Measurements from ENCODE around the gene ZNF133. TPM values are rescaled to one million over a fixed set of nuclear protein-coding genes. Genes with fewer than 3 reads are reported as not detected.
"Not testable (repeated sequence)": the region's sequence is repeated elsewhere in the genome, so short reads cannot be mapped to it uniquely, and the experiment has no call there.

The ZNF133 gene
- total and polyA plus RNA-seq, 2 donors (not counting 1 experiment from before 2014, with no cell fraction given), result 13.7 to 14.9 TPM

DNA sequence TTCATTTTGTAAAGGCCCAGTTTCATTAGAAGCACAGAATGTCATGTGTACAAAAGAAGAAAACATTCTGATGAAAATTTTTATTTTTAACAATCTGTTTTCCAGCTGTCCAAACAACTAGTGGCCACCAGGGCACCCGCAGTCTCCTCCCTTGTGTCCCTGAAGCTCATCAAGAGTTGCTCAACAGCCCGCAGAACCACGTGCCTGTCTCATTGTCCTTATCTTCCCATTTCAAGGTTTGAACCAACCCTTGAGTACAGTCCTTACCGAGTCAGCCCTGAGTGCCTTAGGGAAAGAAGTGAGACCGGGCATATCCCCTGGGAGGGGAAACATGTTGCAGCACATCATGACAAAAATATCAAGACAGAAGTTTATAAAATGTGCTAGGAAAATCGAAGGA, 15.9 kb upstream of the ZNF133 start:
- Histone ChIP-seq H4K20me1 (ENCODE audit: control insufficient read depth, insufficient read depth, low read length, poor library complexity, severe bottlenecking) (no peaks in the 10 kb centered on the region), H3K4me2 (replicated peaks; ENCODE audit: low read depth, low read length, poor library complexity, severe bottlenecking) (no peak overlapping the region), H2AFZ (ENCODE audit: insufficient read depth, low read depth, low read length, poor library complexity, severe bottlenecking) (no peak overlapping the region), H3K36me3 (replicated peaks in 1 of 2; ENCODE audit: control extremely low read depth in 1 of 2, control insufficient read depth in 1 of 2, extremely low read depth in 1 of 2, insufficient read depth in 2 of 2, low read length in 1 of 2) (no peaks in the 10 kb centered on the region), H3K27ac (ENCODE audit: low read length in 2 of 2) (no peak overlapping the region), H3K9me3 (ENCODE audit: control extremely low read depth in 1 of 3, control insufficient read depth in 2 of 3, insufficient read depth in 1 of 3, low read length in 2 of 3) (no peaks in the 10 kb centered on the region), H3K27me3 (replicated peaks in 1 of 4; ENCODE audit: control extremely low read depth in 1 of 4, control insufficient read depth in 3 of 4, insufficient read depth in 4 of 4, low read length in 3 of 4) (peaks cover 0 to 18% (median 8%) of the 10 kb centered on the region in 4 experiments), H3K9ac (ENCODE audit: low read length) (no peak overlapping the region), H3K4me3 (ENCODE audit: control extremely low read depth in 1 of 5, extremely low read depth in 1 of 5, insufficient read depth in 1 of 5, low read depth in 2 of 5, low read length in 4 of 5) (no peak overlapping the region), H3K4me1 (ENCODE audit: control insufficient read depth in 2 of 2, insufficient read depth in 2 of 2, low read length in 2 of 2) (peaks cover 0 to 4% of the 10 kb centered on the region in 2 donors), H3K79me2 (ENCODE audit: control insufficient read depth, insufficient read depth, low read length) (no peaks in the 10 kb centered on the region)
- Mint-ChIP-seq H3K4me1 (no peaks in the 10 kb centered on the region), H3K9me3 (ENCODE audit: insufficient read depth) (no peaks in the 10 kb centered on the region), H3K27ac (no peak overlapping the region), H3K4me3 (no peak overlapping the region), H3K27me3 (peaks cover 32% of the 10 kb centered on the region)
- DNase-seq, result no peak
- intact Hi-C loops (cut with micrococcal nuclease), result no loop called here
- ChIA-PET CTCF (interaction anchor here (0.6 to 0.7 kb wide), 2 partner anchors 14 to 774 kb away, joined by 4 to 5 read pairs; no protein-coding TSS in a partner anchor), POLR2A (no interaction called here)
- TF ChIP-seq, protein P1, sequence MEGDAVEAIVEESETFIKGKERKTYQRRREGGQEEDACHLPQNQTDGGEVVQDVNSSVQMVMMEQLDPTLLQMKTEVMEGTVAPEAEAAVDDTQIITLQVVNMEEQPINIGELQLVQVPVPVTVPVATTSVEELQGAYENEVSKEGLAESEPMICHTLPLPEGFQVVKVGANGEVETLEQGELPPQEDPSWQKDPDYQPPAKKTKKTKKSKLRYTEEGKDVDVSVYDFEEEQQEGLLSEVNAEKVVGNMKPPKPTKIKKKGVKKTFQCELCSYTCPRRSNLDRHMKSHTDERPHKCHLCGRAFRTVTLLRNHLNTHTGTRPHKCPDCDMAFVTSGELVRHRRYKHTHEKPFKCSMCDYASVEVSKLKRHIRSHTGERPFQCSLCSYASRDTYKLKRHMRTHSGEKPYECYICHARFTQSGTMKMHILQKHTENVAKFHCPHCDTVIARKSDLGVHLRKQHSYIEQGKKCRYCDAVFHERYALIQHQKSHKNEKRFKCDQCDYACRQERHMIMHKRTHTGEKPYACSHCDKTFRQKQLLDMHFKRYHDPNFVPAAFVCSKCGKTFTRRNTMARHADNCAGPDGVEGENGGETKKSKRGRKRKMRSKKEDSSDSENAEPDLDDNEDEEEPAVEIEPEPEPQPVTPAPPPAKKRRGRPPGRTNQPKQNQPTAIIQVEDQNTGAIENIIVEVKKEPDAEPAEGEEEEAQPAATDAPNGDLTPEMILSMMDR (IDR thresholded peaks at IDR 0.05), result no peak
- no peak for TF ChIP-seq EZH2 (IDR thresholded peaks at IDR 0.05; ENCODE audit: borderline replicate concordance, insufficient read depth, low read depth, low read length, poor library complexity, severe bottlenecking)
- ATAC-seq (ENCODE audit: low read depth), result no peak
- WGBS (ENCODE audit: insufficient coverage), result 79% methylated on average over 3 of the region's 6 CpGs

DNA sequence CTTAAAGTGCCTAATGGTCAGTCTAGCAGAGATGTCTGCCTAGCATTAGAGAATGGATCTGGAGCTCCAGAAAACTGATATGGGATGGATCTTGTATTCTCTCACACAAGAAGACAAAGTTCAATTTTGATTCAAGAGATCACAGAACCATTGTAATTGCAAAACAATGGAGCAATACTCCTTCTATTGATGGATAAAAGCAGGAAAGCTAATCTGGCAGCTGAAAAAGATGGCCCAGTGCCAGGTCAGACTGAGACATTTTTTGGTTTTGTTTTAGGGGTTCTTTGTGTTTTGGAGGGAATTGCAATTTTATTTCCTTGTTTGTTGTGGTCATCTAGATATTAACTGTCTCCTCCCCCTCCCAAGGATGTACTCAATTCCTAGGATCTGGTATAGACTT, 14.6 kb upstream of the ZNF133 start:
- POLR2A ChIA-PET, result no interaction called here
- Histone ChIP-seq H3K4me2 (replicated peaks; ENCODE audit: low read depth, low read length, poor library complexity, severe bottlenecking) (no peak overlapping the region), H3K79me2 (ENCODE audit: control insufficient read depth, insufficient read depth, low read length) (no peaks in the 10 kb centered on the region), H3K4me1 (ENCODE audit: control insufficient read depth in 2 of 2, insufficient read depth in 2 of 2, low read length in 2 of 2) (peaks cover 0 to 4% of the 10 kb centered on the region in 2 donors), H4K20me1 (ENCODE audit: control insufficient read depth, insufficient read depth, low read length, poor library complexity, severe bottlenecking) (no peaks in the 10 kb centered on the region), H3K4me3 (ENCODE audit: control extremely low read depth in 1 of 5, extremely low read depth in 1 of 5, insufficient read depth in 1 of 5, low read depth in 2 of 5, low read length in 4 of 5) (no peak overlapping the region), H3K27ac (ENCODE audit: low read length in 2 of 2) (no peak overlapping the region), H3K9me3 (ENCODE audit: control extremely low read depth in 1 of 3, control insufficient read depth in 2 of 3, insufficient read depth in 1 of 3, low read length in 2 of 3) (no peaks in the 10 kb centered on the region), H3K9ac (ENCODE audit: low read length) (no peak overlapping the region), H2AFZ (ENCODE audit: insufficient read depth, low read depth, low read length, poor library complexity, severe bottlenecking) (no peak overlapping the region), H3K36me3 (replicated peaks in 1 of 2; ENCODE audit: control extremely low read depth in 1 of 2, control insufficient read depth in 1 of 2, extremely low read depth in 1 of 2, insufficient read depth in 2 of 2, low read length in 1 of 2) (no peaks in the 10 kb centered on the region), H3K27me3 (replicated peaks in 1 of 4; ENCODE audit: control extremely low read depth in 1 of 4, control insufficient read depth in 3 of 4, insufficient read depth in 4 of 4, low read length in 3 of 4) (peaks cover 0 to 20% (median 8%) of the 10 kb centered on the region in 4 experiments)
- CTCF ChIA-PET, result no interaction called here
- H3K27me3 Mint-ChIP-seq, result peaks cover 31% of the 10 kb centered on the region
- ATAC-seq (ENCODE audit: low read depth) (no peak), DNase-seq (no peak)
- TF ChIP-seq EZH2 (IDR thresholded peaks at IDR 0.05; ENCODE audit: borderline replicate concordance, insufficient read depth, low read depth, low read length, poor library complexity, severe bottlenecking), result no peak
- TF ChIP-seq, protein P1 (IDR thresholded peaks at IDR 0.05), result no peak
- intact Hi-C loops (cut with micrococcal nuclease), result no loop called here
- no peaks in the 10 kb centered on the region for H3K4me1 Mint-ChIP-seq
- no peak overlapping the region for H3K27ac Mint-ChIP-seq
- no peak overlapping the region for H3K4me3 Mint-ChIP-seq
- no peaks in the 10 kb centered on the region for H3K9me3 Mint-ChIP-seq (ENCODE audit: insufficient read depth)

DNA sequence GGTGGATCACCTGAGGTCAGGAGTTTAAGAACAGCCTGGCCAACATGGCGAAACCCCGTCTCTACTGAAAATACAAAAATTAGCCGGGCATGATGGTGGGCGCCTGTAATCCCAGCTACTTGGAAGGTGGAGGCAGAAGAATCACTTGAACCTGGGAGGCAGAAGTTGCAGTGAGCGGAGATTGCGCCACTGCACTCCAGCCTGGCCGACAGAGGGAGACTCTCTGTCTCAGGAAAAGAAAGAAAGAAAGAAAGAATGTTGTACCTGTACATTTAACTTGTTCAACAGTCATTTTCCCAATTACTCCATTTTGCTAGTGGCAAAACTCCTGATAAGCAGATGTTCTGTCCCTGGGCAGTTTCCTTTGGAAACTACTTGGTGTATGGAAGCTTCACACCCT, 12.4 kb upstream of the ZNF133 start:
- DNase-seq; H3K36me3 ChIP-seq (replicated peaks in 1 of 2; ENCODE audit: control extremely low read depth in 1 of 2, control insufficient read depth in 1 of 2, extremely low read depth in 1 of 2, insufficient read depth in 2 of 2, low read length in 1 of 2); H3K27ac ChIP-seq (ENCODE audit: low read length in 2 of 2); H3K9me3 ChIP-seq (ENCODE audit: control extremely low read depth in 1 of 3, control insufficient read depth in 2 of 3, insufficient read depth in 1 of 3, low read length in 2 of 3); POLR2A ChIA-PET; H3K27ac Mint-ChIP-seq; H3K4me3 Mint-ChIP-seq; H2AFZ ChIP-seq (ENCODE audit: insufficient read depth, low read depth, low read length, poor library complexity, severe bottlenecking); ATAC-seq (ENCODE audit: low read depth); H3K79me2 ChIP-seq (ENCODE audit: control insufficient read depth, insufficient read depth, low read length); H3K4me3 ChIP-seq (ENCODE audit: control extremely low read depth in 1 of 5, extremely low read depth in 1 of 5, insufficient read depth in 1 of 5, low read depth in 2 of 5, low read length in 4 of 5); H3K4me1 Mint-ChIP-seq; H4K20me1 ChIP-seq (ENCODE audit: control insufficient read depth, insufficient read depth, low read length, poor library complexity, severe bottlenecking); H3K4me2 ChIP-seq (replicated peaks; ENCODE audit: low read depth, low read length, poor library complexity, severe bottlenecking); H3K9me3 Mint-ChIP-seq (ENCODE audit: insufficient read depth); H3K9ac ChIP-seq (ENCODE audit: low read length); H3K4me1 ChIP-seq (ENCODE audit: control insufficient read depth in 2 of 2, insufficient read depth in 2 of 2, low read length in 2 of 2): not testable (repeated sequence)
- peaks cover 31% of the 10 kb centered on the region for H3K27me3 Mint-ChIP-seq
- WGBS (ENCODE audit: insufficient coverage), result 93% methylated on average over 6 of the region's 7 CpGs
- CTCF ChIA-PET, result interaction anchor here (0.7 to 2.3 kb wide), 5 partner anchors 9 to 771 kb away, joined by 3 to 15 read pairs (median 5); partner anchors contain the start of gene ZNF133
- intact Hi-C loops (cut with micrococcal nuclease), result loop anchor here (1.0 to 5.0 kb wide), 2 partner anchors 739 to 1474 kb away; no protein-coding TSS in a partner anchor
- H3K27me3 ChIP-seq (replicated peaks in 1 of 4; ENCODE audit: control extremely low read depth in 1 of 4, control insufficient read depth in 3 of 4, insufficient read depth in 4 of 4, low read length in 3 of 4), result peaks cover 0 to 30% (median 16%) of the 10 kb centered on the region in 4 experiments
